Midbrain (tissue), 1 donor: ENCODE results near the gene LDB2.

Source experiments
- DNase-seq: peaks from one replicate; lab custom pipeline; 2025; lab: John Stamatoyannopoulos, UW

Gene LDB2

GRCh38 chr4:16685536-16685935 lies 212.9 kb downstream of the LDB2 start:
- DNase-seq, result no peak

DNA sequence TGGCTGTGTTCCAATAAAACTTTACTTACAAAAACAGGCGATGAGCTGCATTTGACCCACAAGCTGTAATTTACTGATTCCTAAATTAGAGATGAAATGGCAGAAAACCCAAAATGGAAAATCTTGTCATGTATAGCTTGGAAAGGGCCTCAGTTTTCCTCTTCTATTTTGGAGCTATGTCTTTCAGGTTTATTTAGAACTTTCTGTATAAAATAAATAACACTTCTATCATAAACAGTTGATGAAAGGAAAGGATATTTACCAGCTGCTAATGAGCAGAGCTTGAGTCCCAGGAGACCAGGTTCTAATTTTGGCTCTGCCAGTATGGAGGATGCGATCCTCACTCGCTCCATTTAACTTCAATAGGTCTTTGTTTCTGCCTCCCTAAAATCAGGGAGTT lies 213.5 kb downstream of the LDB2 start:
- DNase-seq, result no peak

GRCh38 chr4:16684097-16684496 lies 214.3 kb downstream of the LDB2 start:
- DNase-seq, result no peak

GRCh38 chr4:16682975-16683374 lies 215.5 kb downstream of the LDB2 start:
- no peak for DNase-seq

GRCh38 chr4:16677001-16677944 lies 221.2 kb downstream of the LDB2 start:
- DNase-seq, result no peak

- DNase-seq, result no peak
Measured at GRCh38 chr4:16676230-16676770, 222.1 kb downstream of the LDB2 start.

DNA sequence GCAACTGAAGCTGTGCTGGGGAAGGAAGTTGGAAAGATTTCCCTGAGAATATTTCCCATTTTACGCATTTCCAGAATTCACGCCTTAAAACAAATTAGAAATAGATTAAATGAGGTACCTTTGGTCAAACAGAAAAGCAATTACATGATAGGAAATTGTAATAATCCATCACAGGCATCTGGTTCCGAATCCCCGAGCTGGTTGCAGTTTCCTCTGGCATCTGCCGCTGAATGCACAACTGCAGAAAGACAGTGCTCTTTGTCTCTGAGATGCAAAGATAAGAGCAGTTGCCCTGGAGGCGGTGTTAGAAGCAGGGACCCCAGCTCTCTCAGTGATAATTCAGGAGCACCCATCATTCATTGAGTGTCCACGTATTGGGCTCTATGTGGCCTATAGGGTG lies 224.4 kb downstream of the LDB2 start:
- no peak for DNase-seq

- DNase-seq, result no peak
Measured at GRCh38 chr4:16672421-16672820, 226.0 kb downstream of the LDB2 start.

- DNase-seq, result no peak
Measured at GRCh38 chr4:16671741-16672140, 226.7 kb downstream of the LDB2 start.

- no peak for DNase-seq
Measured at GRCh38 chr4:16670727-16671126, 227.7 kb downstream of the LDB2 start.

DNA sequence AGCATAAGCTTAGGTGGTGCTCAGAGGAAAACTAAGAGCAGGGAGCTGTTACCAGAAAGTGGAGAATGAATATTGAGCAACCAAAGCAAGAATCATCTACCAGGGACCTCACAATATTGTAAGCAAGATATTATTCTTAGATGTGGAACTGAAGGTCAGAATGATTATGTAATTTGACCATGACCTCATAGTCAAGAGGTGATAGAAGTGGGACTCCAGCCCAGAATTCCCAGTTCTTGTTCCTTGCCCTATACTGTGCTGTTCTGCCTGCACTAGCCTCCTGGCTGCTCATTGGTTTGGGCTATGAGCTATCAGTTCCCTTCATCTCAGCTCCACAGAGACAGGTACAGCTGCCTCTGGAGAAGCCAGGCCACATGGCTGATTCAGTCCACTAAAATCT lies 229.4 kb downstream of the LDB2 start:
- no peak for DNase-seq

DNA sequence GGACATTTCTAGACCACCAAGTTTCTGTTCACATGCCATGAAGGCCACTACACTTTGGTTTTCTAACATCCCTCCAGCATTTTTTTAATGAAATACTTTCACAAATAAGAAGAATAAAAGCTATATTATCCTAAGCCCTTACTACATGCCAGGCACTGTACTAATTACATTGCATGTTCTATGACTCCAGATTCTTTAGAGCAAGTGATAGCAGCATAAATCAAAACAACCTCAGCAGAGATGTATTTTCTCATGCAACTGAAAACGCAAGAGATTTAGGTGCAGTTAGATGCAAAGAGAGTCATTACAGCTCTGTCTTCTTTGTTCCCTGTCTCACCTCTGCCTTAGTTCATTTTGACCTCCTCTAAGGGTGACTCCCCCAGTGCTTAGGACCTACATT lies 230.0 kb downstream of the LDB2 start:
- DNase-seq, result no peak

DNA sequence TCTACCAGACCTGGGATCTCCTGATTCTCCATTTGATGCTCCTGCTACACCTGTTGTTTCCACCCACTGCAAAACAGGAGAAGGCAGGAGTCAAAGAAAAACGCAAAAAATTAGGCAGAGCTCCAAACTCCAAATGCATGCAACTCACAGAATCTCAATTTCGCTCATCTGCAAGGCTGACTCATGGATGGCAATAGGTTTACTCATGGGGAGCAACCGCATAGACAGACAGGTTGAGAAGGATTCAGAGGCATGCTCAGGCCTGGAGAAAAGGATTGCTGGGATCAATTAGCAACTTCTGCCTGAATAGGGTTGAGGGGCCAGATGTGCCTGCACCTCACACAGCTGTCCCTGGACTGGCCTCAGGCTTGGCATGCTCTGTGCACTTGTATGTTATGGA lies 231.0 kb downstream of the LDB2 start:
- no peak for DNase-seq

- no peak for DNase-seq
Measured at GRCh38 chr4:16665942-16666551, 232.4 kb downstream of the LDB2 start.

- DNase-seq, result no peak
Measured at GRCh38 chr4:16663732-16664131, 234.7 kb downstream of the LDB2 start.

DNA sequence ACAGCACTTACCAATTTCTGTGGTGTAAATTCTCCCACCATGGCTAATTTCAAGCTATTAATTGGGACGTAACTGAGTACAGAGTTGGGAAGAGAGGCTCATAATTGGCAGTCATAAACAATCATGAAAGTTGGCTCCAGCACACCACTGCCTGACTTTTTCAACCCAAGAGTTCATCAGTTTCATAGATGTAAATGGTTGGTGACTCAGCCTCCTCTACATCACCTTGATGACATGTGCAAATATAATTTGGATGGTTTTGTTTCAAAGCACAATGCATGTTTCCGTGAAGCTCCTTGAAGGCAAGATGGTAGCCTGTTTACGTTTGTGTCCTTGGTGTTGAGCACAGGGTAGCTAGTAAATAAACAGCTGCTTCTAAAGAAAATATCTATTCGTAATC lies 235.1 kb downstream of the LDB2 start:
- DNase-seq, result no peak

DNA sequence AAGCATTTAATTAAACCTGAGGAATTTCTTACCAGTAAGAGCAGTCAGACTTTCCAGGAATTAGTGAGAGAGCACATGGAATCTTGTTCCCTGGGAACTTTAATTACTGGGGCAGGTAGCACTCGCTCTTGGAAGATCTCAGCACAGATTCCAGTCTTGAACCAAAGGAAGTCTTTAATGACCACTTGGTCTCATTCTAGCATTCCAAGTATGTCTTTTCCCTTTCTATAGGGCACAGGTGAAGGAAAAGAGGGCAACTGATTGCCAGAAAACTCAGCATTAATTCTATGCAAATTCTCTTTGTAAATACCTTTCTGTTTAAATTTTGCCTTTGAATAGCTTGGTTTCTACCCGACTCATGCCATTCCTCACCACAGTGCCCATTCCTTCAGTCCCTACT lies 236.6 kb downstream of the LDB2 start:
- DNase-seq, result no peak

GRCh38 chr4:16660656-16661055 lies 237.8 kb downstream of the LDB2 start:
- DNase-seq, result no peak

DNA sequence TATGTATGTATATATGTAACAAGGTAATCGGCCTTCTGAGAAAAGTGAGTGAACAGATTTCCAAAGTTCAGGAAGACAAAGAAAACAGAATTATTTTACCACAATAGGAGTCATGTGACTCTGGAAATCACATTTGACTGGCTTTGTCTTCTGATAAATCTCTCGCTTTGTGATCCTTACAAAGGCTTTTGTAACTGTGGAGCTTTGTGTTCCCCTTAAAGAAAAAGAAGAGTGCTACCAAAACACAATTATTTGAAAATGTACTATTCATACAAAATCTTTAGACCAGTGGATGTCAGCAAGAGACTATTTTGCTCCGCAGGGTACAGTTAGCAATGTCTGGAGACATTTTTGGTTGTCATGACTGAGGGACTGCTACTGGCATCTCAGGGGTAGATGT lies 238.8 kb downstream of the LDB2 start:
- DNase-seq, result peak; percentile 74

DNA sequence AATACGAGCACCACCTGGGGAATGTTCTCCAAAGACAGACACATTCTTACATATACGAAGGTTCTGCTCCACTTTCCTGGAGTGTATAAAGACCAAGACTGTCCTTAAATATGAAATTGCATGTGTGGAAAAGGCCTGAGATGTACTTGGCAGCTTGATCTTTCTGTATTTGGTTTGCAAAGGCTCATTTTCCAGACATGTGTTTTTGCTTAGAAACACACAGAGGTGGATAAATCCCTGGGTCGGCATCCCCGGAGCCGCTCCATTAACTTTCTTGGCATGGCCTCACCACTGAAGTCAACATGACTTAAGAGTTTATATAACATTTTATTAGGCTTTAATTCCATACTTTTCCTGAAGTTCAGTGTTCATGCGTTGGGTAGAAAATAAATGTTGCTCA lies 239.4 kb downstream of the LDB2 start:
- DNase-seq, result no peak

- no peak for DNase-seq
Measured at GRCh38 chr4:16658183-16658582, 240.3 kb downstream of the LDB2 start.

DNA sequence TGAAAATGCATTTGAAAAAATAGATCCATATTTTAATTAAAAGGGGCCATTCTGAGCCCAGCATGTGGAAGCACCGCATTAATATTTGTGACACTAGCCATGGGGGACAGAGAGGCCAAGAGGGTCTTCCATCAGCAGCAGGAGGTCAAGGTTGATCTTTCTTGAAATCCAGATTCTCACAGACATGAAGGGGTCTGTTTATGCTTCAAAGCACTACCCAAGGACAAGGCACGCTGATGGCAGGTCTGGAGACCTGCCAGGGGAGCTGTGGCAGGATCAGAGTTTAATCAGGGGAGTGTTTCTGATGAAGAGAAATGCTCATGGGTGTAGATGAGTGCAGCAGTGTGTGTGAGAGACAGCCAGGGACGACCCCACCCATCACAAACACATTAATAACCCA lies 243.3 kb downstream of the LDB2 start:
- DNase-seq, result no peak

- no peak for DNase-seq
Measured at GRCh38 chr4:16652732-16653305, 245.6 kb downstream of the LDB2 start.
